GM06990 (cell line): ENCODE results near the gene C12orf75.

Source experiments
- DNase-seq: peaks from one replicate; pipeline ENCODE4 v3.0.0-alpha.2; 2011; ENCODE audit not compliant: insufficient read length; ENCODE audit errors: extremely low read depth
- H3K27me3 ChIP-seq: replicated peaks from 2 replicates; pipeline ENCODE4 v1.6.0; 2011; ENCODE audit warnings: low read length; ENCODE audit not compliant: control insufficient read depth, insufficient read depth
- H3K36me3 ChIP-seq: 2 replicates; pipeline ENCODE4 v1.5.1; 2011; ENCODE audit warnings: low read length; ENCODE audit not compliant: control insufficient read depth, insufficient read depth
- H3K4me3 ChIP-seq: replicated peaks from 2 replicates; pipeline ENCODE4 v1.5.1; 2011; ENCODE audit warnings: low read depth, mild to moderate bottlenecking, control low read depth, low read length
- CTCF ChIP-seq: IDR thresholded peaks from 2 replicates; pipeline ENCODE4 v1.5.1; 2011; ENCODE audit warnings: low read length, control low read depth, mild to moderate bottlenecking, inconsistent platforms; ENCODE audit not compliant: insufficient read depth, poor library complexity, severe bottlenecking

Gene C12orf75

DNA sequence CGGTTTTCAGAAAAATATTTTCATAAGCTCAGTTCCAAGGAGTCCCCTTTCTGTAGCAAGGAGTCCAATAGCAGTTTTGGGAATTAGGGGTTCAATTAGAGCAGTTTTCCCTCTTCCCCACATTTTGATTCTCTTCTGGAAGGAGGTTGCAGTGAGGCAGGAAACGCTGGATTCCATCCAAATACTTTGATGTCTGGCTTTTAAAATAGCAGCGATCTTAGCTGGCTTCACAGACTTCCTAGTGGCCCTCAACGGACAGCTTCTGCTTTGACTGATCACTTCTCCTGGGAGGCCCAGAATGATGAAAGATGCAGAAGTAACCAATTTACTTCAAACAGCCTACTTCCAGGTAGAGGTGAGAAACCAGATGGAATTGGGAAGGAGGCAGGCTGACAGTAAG lies 63.1 kb downstream of the C12orf75 start:
- H3K4me3 ChIP-seq: no peak overlapping the region
- H3K36me3 ChIP-seq: no peaks in the 10 kb centered on the region; the same call in 1 of the 2 replicates
- no peak for TF ChIP-seq CTCF
- DNase-seq: no peak
- H3K27me3 ChIP-seq: no peaks in the 10 kb centered on the region

- TF ChIP-seq CTCF: no peak
- Histone ChIP-seq H3K4me3 (no peak overlapping the region), H3K27me3 (no peaks in the 10 kb centered on the region), H3K36me3 (no peaks in the 10 kb centered on the region)
- DNase-seq: no peak
Measured at GRCh38 chr12:105396024-105396423, 65.5 kb downstream of the C12orf75 start.

- TF ChIP-seq CTCF: no peak
- Histone ChIP-seq H3K4me3 (no peak overlapping the region), H3K36me3 (no peaks in the 10 kb centered on the region), H3K27me3 (no peaks in the 10 kb centered on the region)
- no peak for DNase-seq
Measured at GRCh38 chr12:105396983-105397382, 66.5 kb downstream of the C12orf75 start.

DNA sequence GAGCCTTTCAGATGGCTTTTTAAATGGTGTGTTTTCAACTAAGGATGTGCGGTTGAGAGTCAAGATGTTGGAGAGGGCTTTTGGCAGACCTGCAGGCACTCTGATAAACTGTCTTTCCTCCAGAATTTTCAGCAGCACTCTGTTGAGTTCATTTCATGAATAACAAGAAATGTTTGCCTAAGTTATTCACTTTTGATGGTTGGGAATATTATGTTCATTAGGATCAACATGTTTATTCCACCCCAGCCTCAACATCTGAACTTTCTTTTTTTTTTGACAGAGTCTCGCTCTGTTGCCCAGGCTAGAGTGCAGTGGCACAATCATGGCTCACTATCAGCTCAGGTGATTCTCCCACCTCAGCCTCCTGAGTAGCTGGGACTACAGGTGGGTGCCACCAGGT lies 68.4 kb downstream of the C12orf75 start:
- H3K4me3 ChIP-seq: no peak overlapping the region
- H3K36me3 ChIP-seq: no peaks in the 10 kb centered on the region
- no peak for TF ChIP-seq CTCF
- no peaks in the 10 kb centered on the region for H3K27me3 ChIP-seq
- DNase-seq: no peak

DNA sequence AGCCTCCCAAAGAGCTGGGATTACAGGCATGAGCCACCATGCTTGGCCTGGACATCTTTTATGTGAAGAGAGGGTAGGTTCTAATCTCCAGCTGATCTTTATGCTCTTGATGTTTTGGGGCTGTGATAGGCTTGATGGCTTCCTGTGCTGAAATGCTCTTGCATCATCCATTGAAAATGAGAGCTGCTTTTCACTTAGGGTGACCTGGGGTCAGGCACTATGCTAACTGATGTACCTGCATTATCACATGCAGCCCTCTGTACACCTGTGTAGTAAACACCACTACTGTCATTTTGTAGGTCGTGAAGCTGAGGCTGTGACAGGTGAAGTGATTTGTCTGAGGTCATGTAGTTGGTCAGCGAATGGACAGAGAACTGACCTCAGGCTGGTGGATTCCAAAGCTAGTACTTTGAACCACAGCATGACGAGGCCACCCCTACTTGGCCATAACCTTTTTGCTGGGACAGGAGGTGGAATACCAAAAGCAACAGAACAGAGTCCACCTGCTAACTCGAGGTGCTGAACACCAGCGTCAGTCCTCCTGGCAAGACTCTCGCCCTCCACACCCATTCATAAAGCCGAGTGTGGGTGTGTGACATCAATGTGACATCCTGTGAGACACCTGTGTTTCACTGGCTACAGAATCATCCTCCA lies 69.1 kb downstream of the C12orf75 start:
- TF ChIP-seq CTCF: no peak
- no peaks in the 10 kb centered on the region for H3K36me3 ChIP-seq
- no peaks in the 10 kb centered on the region for H3K27me3 ChIP-seq
- H3K4me3 ChIP-seq: no peak overlapping the region
- no peak for DNase-seq

GRCh38 chr12:105400227-105400626 lies 69.7 kb downstream of the C12orf75 start:
- no peak for TF ChIP-seq CTCF
- Histone ChIP-seq H3K36me3 (no peaks in the 10 kb centered on the region), H3K27me3 (no peaks in the 10 kb centered on the region), H3K4me3 (no peak overlapping the region)
- DNase-seq: no peak
